PC-3 (cell line): ENCODE results near the gene UBE4B.

Experiments used
- EZH2 ChIP-seq: fragments of 300-600 bp; sonication (generic); IDR thresholded peaks from one replicate; pipeline ENCODE4 v1.6.1; 2017; ENCODE audit warnings: antibody characterized with exemption, mild to moderate bottlenecking, low read length; ENCODE audit not compliant: unreplicated experiment
- EZH2phosphoT487 ChIP-seq: fragments of 300-600 bp; sonication (generic); IDR thresholded peaks from 2 replicates; pipeline ENCODE4 v1.6.1; 2018; ENCODE audit warnings: mild to moderate bottlenecking, antibody characterized with exemption, low read length, borderline replicate concordance
- TF ChIP-seq, protein P1 (sequence below): fragments of 300-600 bp; sonication (generic); conservative IDR thresholded peaks from 2 replicates; pipeline ENCODE4 v1.5.1; 2017; ENCODE audit warnings: antibody characterized with exemption, low read depth, mild to moderate bottlenecking, low read length

- TF ChIP-seq, protein P1, sequence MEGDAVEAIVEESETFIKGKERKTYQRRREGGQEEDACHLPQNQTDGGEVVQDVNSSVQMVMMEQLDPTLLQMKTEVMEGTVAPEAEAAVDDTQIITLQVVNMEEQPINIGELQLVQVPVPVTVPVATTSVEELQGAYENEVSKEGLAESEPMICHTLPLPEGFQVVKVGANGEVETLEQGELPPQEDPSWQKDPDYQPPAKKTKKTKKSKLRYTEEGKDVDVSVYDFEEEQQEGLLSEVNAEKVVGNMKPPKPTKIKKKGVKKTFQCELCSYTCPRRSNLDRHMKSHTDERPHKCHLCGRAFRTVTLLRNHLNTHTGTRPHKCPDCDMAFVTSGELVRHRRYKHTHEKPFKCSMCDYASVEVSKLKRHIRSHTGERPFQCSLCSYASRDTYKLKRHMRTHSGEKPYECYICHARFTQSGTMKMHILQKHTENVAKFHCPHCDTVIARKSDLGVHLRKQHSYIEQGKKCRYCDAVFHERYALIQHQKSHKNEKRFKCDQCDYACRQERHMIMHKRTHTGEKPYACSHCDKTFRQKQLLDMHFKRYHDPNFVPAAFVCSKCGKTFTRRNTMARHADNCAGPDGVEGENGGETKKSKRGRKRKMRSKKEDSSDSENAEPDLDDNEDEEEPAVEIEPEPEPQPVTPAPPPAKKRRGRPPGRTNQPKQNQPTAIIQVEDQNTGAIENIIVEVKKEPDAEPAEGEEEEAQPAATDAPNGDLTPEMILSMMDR = no peak
- TF ChIP-seq EZH2 (no peak), EZH2phosphoT487 (no peak)
These were observed 24.6 kb downstream of the UBE4B start for GRCh38 chr1:10057343-10057742.
